ENCODE data around the gene AREL1. TPM values are rescaled to one million over a fixed set of nuclear protein-coding genes. Genes with fewer than 3 reads are reported as not detected.

AREL1 gene
- total RNA-seq, 1 experiment from 2014 or later: 34.3 TPM

Other genes starting within 250 kb of the AREL1 start
- 91.8 and 99.2 TPM in 2 replicates for gene NPC2, start 219.8 kb downstream of the AREL1 start, total RNA-seq (2014; rRNA removed; shearing (Covaris generic))
- gene ISCA2, start 219.3 kb downstream of the AREL1 start, total RNA-seq (2014; rRNA removed; shearing (Covaris generic)): 31.7 and 33.9 TPM in 2 replicates
- 0.61 and 0.84 TPM in 2 replicates for gene LTBP2, start 100.8 kb downstream of the AREL1 start, total RNA-seq (2014; rRNA removed; shearing (Covaris generic))
- 38.3 and 42.2 TPM in 2 replicates for gene FCF1, start 64 bp upstream of the AREL1 start, total RNA-seq (2014; rRNA removed; shearing (Covaris generic))
- gene YLPM1, start 50.2 kb upstream of the AREL1 start, total RNA-seq (2014; rRNA removed; shearing (Covaris generic)): 37.2 and 43.9 TPM in 2 replicates
- gene PROX2, start 163.1 kb upstream of the AREL1 start, total RNA-seq (2014; rRNA removed; shearing (Covaris generic)): not detected in 2 replicates
- gene DLST, start 168.8 kb upstream of the AREL1 start, total RNA-seq (2014; rRNA removed; shearing (Covaris generic)): 41.6 and 49.8 TPM in 2 replicates
- 1.8 TPM in 2 replicates for gene RPS6KL1, start 210.2 kb upstream of the AREL1 start, total RNA-seq (2014; rRNA removed; shearing (Covaris generic))
- gene PGF, start 242.5 kb upstream of the AREL1 start, total RNA-seq (2014; rRNA removed; shearing (Covaris generic)): 115 and 120 TPM in 2 replicates